Skeletal muscle tissue (tissue), 4 donors: ENCODE results near the gene COL1A2. TPM values are rescaled to one million over a fixed set of nuclear protein-coding genes. Genes with fewer than 3 reads are reported as not detected.

ENCODE experiments used
- H3K27ac ChIP-seq: one replicate; pipeline ENCODE4 v1.7.0; 2013; ENCODE audit warnings: mild to moderate bottlenecking, low read depth, low read length, inconsistent platforms
- H3K27me3 ChIP-seq, 3 donors: one replicate each; pipeline ENCODE4 v1.7.0; 2013; ENCODE audit warnings: low read length in 3 of 3; ENCODE audit not compliant: control insufficient read depth in 3 of 3, insufficient read depth in 3 of 3
- H3K36me3 ChIP-seq, 3 donors: one replicate each; pipeline ENCODE4 v1.7.0; 2013; ENCODE audit warnings: low read length in 3 of 3; ENCODE audit not compliant: control insufficient read depth in 3 of 3, insufficient read depth in 3 of 3
- H3K4me1 ChIP-seq, 3 donors: one replicate each; pipeline ENCODE4 v1.7.0; 2013; ENCODE audit warnings: low read length in 3 of 3, mild to moderate bottlenecking in 3 of 3; ENCODE audit not compliant: control insufficient read depth in 3 of 3, insufficient read depth in 3 of 3
- H3K4me3 ChIP-seq, 3 donors: one replicate each; pipeline ENCODE4 v1.7.0; 2013; ENCODE audit warnings: low read length in 3 of 3
- H3K9ac ChIP-seq, 3 donors: one replicate each; pipeline ENCODE4 v1.7.0; 2013; ENCODE audit warnings: low read length in 3 of 3, mild to moderate bottlenecking in 3 of 3, moderate library complexity in 2 of 3, low read depth in 1 of 3
- H3K9me3 ChIP-seq, 3 donors: one replicate each; pipeline ENCODE4 v1.7.0; 2013; ENCODE audit warnings: low read length in 3 of 3; ENCODE audit not compliant: control insufficient read depth in 3 of 3
- total RNA-seq: library from RNA; depleted of rRNA; stranded (reverse); fragments of >200 nt; gene quantifications from one replicate; pipeline ENCODE4 v1.2.3, GENCODE V29; 2014
- donor health status: Osteomylitis.

COL1A2 gene
- total RNA-seq, 1 donor from 2014 or later = 6,663 TPM

DNA sequence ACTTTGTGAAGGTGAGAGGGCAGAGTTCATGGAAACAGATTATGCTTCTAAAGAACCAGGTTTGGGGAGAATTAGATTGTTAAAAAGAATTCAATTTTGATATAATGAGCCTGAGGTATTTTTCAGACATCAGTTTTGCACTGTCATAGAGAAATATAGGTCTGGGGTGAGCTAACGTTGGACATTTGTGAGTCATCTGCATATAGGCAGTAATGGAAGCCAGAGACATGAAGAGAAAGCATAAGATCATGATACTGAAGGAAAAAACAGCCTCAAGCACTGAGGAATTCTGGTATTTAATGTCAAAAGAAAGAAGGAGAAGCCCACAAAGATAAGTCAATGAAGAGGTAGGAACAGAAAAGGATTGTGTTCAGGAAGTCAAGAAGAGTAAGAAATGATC is 32.4 kb upstream of the COL1A2 start:
- no peaks in the 10 kb centered on the region for H3K4me1 ChIP-seq
- H3K4me3 ChIP-seq = no peak overlapping the region
- H3K27me3 ChIP-seq = no peaks in the 10 kb centered on the region
- no peaks in the 10 kb centered on the region for H3K9me3 ChIP-seq
- no peaks in the 10 kb centered on the region for H3K36me3 ChIP-seq
- no peak overlapping the region for H3K27ac ChIP-seq
- H3K9ac ChIP-seq = no peak overlapping the region

DNA sequence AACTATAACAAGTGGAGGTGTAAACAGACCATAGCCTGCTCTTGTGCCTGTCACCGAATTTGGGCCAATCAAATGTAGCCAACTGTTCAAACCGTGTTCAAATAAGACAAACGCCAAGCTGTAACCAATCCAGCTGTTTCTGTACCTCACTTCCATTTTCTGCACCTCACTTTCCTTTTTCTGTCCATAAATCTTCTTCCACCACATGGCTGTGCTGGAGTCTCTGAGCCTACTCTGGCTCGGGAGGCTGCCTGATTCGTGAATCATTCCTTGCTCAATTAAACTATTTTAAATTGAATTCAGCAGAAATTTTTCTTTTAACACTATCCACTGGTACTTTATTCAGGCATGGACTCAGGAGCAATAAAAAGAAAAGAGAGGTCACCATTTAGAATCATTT is 29.9 kb upstream of the COL1A2 start:
- H3K36me3 ChIP-seq = no peaks in the 10 kb centered on the region
- H3K4me1 ChIP-seq = peaks cover 0 to 8% (median 0%) of the 10 kb centered on the region in 3 donors
- no peaks in the 10 kb centered on the region for H3K27me3 ChIP-seq
- H3K4me3 ChIP-seq = no peak overlapping the region
- no peak overlapping the region for H3K9ac ChIP-seq
- H3K9me3 ChIP-seq = no peaks in the 10 kb centered on the region
- H3K27ac ChIP-seq = no peak overlapping the region

DNA sequence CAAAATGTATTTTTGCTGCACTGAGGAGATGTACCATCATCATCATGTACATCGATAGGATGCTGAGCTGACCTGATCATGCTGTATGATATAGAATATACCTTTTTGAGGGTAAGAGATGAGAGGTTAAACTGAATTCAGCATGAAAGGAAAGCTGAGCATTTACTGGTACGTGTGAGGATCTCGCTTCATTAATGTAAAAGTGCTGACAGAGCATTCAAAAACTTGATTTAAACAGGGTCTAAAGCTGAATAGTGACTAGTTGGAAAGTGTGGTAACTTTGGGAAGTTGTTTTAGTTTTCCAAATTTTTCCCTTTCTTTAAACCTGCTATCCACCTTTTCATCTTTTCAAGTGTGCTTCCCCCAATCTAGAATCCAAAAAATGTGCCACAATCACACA is 28.5 kb upstream of the COL1A2 start:
- Histone ChIP-seq H3K4me3 (no peak overlapping the region), H3K9ac (no peak overlapping the region), H3K27ac (no peak overlapping the region), H3K4me1 (peaks cover 0 to 8% (median 0%) of the 10 kb centered on the region in 3 donors), H3K27me3 (no peaks in the 10 kb centered on the region), H3K36me3 (no peaks in the 10 kb centered on the region), H3K9me3 (no peaks in the 10 kb centered on the region)

DNA sequence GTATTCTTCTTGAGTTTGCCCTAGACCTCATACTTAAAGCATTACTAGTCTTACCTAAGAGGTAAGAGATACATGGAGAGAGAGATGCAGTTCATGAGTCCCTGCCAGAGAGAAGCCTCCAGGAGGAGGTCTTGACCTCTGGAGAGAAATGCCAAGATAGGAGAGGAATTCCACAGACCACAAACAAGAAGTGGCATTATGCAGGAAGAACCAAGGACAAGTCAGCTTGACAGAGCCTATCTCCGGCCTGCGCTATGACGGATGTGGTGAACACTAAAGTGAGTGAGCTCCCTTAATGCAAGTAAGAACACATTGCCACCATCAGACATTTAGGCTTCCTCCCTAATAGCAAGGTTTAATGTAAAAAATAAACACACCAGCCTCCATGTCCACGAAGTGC is 27.9 kb upstream of the COL1A2 start:
- Histone ChIP-seq H3K4me1 (peaks cover 0 to 8% (median 0%) of the 10 kb centered on the region in 3 donors), H3K9me3 (no peaks in the 10 kb centered on the region), H3K27ac (no peak overlapping the region), H3K27me3 (no peaks in the 10 kb centered on the region), H3K36me3 (no peaks in the 10 kb centered on the region), H3K9ac (no peak overlapping the region), H3K4me3 (no peak overlapping the region)

DNA sequence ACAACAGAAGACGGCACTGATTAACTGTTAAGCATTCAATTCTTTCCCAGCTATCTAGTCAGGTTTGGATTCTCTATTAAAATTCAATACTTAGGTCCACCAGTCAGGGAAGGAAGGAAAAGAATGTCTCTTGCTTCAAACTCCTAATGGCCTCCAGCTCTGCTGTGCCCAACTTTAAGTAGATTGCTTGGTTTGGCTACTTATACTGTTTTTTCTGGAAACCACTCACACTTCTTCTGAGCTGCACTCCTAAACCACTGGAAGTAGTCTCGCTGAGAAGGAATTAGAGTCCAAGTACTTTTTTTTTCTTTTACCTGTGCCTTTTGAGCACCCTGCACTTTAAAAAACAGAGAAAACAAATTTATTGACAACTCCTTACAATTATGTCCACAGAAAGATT is 26.7 kb upstream of the COL1A2 start:
- Histone ChIP-seq H3K36me3 (no peaks in the 10 kb centered on the region), H3K27me3 (no peaks in the 10 kb centered on the region), H3K9ac (no peak overlapping the region), H3K27ac (peak overlapping the region; percentile 10), H3K4me3 (peak overlapping the region in 1 of 3 donors; percentile 8), H3K4me1 (peaks cover 0 to 8% (median 0%) of the 10 kb centered on the region in 3 donors), H3K9me3 (no peaks in the 10 kb centered on the region)

DNA sequence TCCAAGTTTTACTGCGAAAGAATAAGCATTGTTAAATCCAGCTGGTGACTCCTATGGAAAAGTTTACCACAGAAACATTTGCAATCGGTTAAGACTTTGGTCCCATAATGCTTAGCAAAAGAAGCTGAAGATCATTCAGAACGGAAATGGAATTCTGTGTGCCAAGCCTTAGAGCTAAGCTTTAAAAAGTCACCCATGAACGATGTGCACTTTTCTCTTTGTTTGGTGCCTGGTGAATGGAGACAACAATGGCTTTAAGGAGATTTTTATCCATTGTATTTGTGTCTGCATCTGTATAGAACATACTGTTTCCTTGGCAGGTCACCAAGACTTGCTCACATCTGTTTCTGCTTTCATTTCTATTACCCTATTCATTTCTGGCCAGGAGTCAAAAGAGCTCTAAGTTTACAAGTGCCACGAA is 26.3 kb upstream of the COL1A2 start:
- Histone ChIP-seq H3K27me3 (no peaks in the 10 kb centered on the region), H3K4me3 (peak overlapping the region in 1 of 3 donors; percentile 8), H3K9me3 (no peaks in the 10 kb centered on the region), H3K36me3 (no peaks in the 10 kb centered on the region), H3K27ac (peak overlapping the region; percentile 10), H3K9ac (no peak overlapping the region), H3K4me1 (peaks cover 0 to 8% (median 0%) of the 10 kb centered on the region in 3 donors)

DNA sequence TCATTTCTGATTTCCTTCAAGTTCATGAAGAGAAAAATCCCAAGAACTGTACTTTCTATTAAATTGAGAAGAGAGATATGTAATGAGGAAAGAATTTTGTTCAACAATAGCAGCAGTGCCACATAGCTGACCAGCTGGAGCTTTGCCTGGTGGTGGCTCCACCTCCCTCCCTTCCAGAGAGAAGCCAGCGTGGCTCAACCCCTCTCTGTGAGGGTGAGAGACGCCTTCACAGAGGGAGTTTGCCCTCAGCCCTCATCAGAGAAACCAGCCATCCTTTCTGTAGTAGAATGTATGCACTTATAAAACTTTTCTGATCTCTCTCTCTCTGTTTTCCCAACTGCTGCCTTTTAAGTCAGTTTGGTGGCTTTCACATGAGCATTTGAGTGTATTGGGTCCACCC is 20.5 kb upstream of the COL1A2 start:
- Histone ChIP-seq H3K4me1 (peaks cover 0 to under 1% (median 0%) of the 10 kb centered on the region in 3 donors), H3K36me3 (no peaks in the 10 kb centered on the region), H3K27ac (peak overlapping the region; percentile 85), H3K9me3 (no peaks in the 10 kb centered on the region), H3K27me3 (no peaks in the 10 kb centered on the region), H3K4me3 (peak overlapping the region in 1 of 3 donors; percentile 19), H3K9ac (peak overlapping the region in 2 of 3 donors; percentile 36 to 50)

DNA sequence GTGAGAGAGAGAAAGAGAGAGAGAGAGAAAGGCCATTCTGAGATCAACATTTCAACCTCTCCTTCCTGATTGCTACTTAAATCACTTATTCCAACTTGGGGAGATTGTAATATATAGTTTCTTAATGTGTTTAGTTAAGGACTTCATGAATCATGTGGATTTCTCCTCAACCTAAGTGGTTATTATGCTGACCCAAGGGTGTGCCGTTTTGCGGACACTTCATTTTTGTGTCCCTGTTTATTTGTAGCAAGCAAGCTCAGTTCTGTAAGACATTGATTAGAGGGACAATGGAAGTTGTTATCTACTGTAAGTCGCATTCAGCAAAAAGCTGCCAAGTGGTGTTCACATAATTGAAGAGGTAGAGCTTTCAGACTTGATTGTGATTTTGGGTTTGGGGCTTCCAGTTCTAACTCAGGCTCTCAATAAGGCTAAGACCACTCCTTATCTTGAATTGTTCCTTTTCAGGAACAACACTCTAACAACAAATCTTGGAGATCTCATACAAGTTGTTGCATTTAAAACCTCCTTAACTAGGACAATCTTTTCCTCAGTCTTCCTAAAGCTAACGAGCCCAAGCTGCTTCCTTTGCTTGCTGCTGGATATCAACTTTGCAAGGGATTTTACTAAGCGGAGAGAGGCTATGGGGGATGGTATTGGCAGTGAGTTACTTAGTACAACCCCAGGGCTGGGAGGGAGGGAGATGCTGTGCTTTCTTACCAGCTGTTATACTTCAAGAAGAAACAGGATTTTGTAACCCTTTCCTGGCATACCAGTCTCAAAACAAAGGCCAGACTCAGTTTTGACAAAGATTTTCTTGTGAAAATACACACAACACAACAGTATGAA is 19.8 kb upstream of the COL1A2 start:
- no peaks in the 10 kb centered on the region for H3K4me1 ChIP-seq
- H3K27ac ChIP-seq = peak overlapping the region; percentile 85
- H3K27me3 ChIP-seq = no peaks in the 10 kb centered on the region
- H3K4me3 ChIP-seq = peak overlapping the region in 1 of 3 donors; percentile 33
- peak overlapping the region; percentile 32 to 65 (median 36) for H3K9ac ChIP-seq
- no peaks in the 10 kb centered on the region for H3K36me3 ChIP-seq
- H3K9me3 ChIP-seq = no peaks in the 10 kb centered on the region

DNA sequence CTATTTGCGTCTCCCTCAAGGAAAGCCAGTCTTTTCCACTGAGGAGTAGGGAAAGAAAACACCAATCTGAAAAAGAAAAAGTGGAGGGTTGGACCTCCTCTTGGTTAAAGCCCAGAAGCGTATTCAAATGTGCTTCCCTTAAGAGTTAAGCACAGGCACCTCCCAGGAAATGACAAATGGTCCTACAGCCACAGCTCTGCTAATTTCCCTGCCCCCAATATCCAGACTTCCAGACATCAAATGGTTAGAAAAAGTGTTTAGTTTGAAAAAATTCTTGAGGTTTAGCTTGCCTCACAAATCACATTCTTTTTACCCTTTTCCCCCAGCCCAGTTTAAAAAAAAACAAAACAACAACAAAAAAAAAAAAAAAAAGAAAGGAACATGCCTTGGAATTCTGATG is 19.0 kb upstream of the COL1A2 start:
- Histone ChIP-seq H3K27ac (peak overlapping the region; percentile 85), H3K4me3 (peak overlapping the region in 1 of 3 donors; percentile 16), H3K36me3 (no peaks in the 10 kb centered on the region), H3K4me1 (no peaks in the 10 kb centered on the region), H3K27me3 (no peaks in the 10 kb centered on the region), H3K9ac (peak overlapping the region in 2 of 3 donors; percentile 32 to 65), H3K9me3 (no peaks in the 10 kb centered on the region)

DNA sequence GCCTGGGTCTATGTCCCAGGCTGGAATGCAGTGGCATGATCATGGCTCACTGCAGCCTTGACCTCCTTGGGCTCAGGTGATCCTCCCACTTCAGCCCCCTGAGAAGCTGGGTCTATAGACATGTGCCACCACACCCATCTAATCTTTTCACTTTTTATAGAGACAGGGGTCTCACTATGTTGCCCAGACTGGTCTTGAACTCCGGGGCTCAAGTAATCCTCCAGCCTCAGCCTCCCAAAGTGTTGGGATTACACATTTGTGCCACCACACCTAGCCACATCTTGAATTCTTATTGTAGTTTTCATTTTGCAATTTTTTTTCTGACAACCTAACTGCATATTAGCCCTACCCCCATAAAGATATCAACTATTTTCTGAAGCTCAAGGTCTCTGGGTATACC is 18.4 kb upstream of the COL1A2 start:
- H3K9me3 ChIP-seq = no peaks in the 10 kb centered on the region
- H3K27me3 ChIP-seq = no peaks in the 10 kb centered on the region
- no peak overlapping the region for H3K4me3 ChIP-seq
- H3K9ac ChIP-seq = no peak overlapping the region
- peak overlapping the region; percentile 48 for H3K27ac ChIP-seq
- H3K4me1 ChIP-seq = no peaks in the 10 kb centered on the region
- H3K36me3 ChIP-seq = no peaks in the 10 kb centered on the region
